Astrocyte of the hippocampus (primary cell): ENCODE results near the gene IL36G.

Source experiments
- DNase-seq: peaks from one replicate; pipeline ENCODE4 v3.0.0; 2011; ENCODE audit warnings: low read depth, low spot score

IL36G gene

DNA sequence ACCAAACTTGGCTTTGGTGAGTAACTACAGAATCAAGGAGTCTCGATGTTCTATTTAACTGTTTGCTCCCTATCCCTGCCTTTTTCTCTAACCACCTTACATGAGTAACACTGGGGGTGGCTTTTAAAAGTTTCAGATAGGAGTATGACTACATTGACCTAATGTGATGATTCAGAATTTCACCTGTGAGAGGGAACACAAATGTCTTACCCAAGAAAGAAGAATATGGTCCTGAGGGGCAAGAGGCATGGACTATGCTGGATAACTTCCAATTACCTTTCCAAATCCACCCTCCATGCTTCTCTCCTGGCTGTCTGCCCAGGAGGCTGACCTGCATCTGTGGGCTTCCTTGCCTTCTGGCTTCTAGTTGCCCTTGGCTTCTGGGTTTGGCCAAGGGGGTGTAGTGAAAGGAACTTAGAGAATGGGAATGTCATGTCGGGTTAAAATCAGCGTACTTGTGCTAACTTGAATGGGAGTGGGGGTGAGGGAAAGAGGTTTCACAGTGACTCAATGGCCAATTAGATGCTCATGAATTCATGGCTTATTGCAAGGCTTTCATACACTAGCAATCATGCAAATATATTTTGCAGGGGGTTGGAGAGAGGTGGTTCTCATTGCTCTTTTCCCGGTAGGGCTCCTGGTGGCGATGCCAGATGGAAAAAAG is 5.3 kb upstream of the IL36G start:
- DNase-seq, result no peak

GRCh38 chr2:112973156-112973555 is 4.7 kb upstream of the IL36G start:
- no peak for DNase-seq

DNA sequence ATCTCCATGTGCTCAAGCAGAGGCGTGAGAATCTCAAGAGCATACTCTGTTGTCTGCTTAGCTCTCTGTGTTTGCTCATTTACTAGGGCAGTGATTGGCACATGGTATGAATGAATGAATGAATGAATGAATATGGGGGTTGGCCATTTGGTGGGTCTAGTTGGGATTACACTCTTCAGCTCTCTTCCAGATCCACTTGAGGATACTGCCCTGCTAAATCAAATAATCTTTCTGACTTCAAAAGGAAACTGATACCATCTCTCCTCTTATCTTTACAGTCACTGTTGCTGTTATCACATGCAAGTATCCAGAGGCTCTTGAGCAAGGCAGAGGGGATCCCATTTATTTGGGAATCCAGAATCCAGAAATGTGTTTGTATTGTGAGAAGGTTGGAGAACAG is 1.9 kb downstream of the IL36G start:
- no peak for DNase-seq

GRCh38 chr2:112980537-112980936 is 2.7 kb downstream of the IL36G start:
- no peak for DNase-seq

- DNase-seq, result no peak
These were observed 7.3 kb downstream of the IL36G start for GRCh38 chr2:112985090-112985489.

GRCh38 chr2:112989611-112990010 is 11.8 kb downstream of the IL36G start:
- no peak for DNase-seq

DNA sequence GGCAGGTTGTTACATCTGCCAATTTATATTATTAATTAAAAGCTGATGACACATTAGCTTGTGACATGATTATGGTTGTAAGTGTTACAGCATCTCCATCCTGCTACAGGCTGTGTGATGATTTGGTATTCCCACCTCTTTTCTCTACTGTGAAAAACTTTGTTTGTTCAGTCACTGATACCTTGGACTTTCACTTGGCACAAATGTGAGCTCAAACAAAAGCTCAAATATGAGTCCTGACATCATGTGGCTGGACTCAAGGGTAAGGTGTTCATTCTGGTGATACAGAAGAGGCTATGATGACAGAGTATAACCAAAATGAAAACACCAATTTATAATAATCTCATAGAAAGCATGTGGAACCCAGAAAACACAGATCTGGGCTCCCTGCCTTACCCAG is 16.0 kb downstream of the IL36G start:
- no peak for DNase-seq

GRCh38 chr2:112994648-112995047 is 16.8 kb downstream of the IL36G start:
- no peak for DNase-seq

DNA sequence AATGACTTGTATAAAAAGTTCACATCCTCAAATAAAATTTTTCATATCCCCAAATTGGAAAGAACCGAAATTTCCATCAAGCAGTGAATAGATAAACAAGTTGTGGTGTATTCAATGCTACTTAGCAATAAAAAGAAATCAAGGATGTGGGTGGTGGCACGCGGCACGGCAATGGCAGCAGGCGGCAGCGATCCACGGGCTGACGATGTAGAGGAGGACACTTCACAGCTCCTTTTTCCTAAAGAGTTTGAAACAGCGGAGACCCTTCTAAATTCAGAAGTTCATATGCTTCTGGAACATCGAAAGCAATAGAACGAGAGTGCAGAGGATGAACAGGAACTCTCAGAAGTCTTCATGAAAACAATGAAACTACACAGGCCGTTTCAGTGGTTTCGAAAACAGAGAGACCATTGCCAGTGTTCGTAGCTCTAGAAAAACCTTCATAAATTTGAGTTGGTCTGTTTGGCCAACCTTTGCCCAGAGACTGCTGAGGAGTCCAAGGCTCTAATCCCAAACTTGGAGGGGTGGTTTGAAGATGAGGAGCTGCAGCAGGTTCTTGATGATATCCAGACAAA is 17.6 kb downstream of the IL36G start:
- DNase-seq, result no peak

GRCh38 chr2:112996635-112997034 is 18.8 kb downstream of the IL36G start:
- DNase-seq, result no peak

GRCh38 chr2:112997151-112997550 is 19.3 kb downstream of the IL36G start:
- DNase-seq, result no peak

DNA sequence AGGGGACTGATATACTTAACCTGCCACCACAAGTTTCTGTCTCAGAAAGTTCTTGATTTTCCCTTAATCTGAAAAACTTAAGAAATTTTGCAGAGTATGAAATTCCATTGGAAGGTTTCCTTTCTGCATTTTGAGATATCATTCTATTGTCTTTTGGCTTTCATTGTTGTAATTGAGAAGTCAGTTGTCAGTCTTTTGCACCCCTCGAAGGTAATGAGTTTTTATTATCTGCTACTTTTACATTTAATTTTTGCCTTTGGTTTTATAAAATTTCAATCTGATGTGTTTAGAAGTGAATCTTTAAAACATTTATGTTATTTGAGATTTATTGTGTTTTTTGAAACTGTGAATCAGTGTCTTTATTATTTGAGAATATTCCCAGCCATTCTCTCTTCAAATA is 22.6 kb downstream of the IL36G start:
- DNase-seq, result no peak

GRCh38 chr2:113002677-113003076 is 24.9 kb downstream of the IL36G start:
- DNase-seq, result no peak

GRCh38 chr2:113005030-113005509 is 27.3 kb downstream of the IL36G start, which contains the start of gene IL36A:
IL36A (plus strand) TSS chr2:113005459; CDS start chr2:113005872, 413 bp downstream.
- DNase-seq, result no peak

GRCh38 chr2:113007250-113007649 is 29.4 kb downstream of the IL36G start:
- DNase-seq, result no peak

DNA sequence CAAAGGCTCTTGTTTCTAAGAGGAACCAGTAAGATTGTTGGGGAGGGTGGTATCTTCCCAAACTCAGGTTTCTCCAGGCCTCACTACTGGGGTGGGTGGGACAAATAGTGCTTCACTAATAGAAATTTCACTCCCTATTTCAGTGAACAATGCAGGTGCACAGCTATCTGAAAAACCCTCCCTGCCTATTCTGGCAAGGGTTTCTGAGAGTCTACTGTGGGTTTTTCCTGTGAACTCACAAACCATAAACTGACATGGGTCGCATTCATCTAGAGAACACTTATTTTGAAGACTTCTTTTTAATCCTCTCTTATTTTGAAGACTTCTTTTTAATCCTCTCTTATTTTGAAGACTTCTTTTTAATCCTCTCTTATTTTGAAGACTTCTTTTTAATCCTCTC is 31.8 kb downstream of the IL36G start:
- no peak for DNase-seq

GRCh38 chr2:113010088-113010487 is 32.3 kb downstream of the IL36G start:
- DNase-seq, result no peak

- no peak for DNase-seq
These were observed 33.3 kb downstream of the IL36G start for GRCh38 chr2:113011108-113011507.

DNA sequence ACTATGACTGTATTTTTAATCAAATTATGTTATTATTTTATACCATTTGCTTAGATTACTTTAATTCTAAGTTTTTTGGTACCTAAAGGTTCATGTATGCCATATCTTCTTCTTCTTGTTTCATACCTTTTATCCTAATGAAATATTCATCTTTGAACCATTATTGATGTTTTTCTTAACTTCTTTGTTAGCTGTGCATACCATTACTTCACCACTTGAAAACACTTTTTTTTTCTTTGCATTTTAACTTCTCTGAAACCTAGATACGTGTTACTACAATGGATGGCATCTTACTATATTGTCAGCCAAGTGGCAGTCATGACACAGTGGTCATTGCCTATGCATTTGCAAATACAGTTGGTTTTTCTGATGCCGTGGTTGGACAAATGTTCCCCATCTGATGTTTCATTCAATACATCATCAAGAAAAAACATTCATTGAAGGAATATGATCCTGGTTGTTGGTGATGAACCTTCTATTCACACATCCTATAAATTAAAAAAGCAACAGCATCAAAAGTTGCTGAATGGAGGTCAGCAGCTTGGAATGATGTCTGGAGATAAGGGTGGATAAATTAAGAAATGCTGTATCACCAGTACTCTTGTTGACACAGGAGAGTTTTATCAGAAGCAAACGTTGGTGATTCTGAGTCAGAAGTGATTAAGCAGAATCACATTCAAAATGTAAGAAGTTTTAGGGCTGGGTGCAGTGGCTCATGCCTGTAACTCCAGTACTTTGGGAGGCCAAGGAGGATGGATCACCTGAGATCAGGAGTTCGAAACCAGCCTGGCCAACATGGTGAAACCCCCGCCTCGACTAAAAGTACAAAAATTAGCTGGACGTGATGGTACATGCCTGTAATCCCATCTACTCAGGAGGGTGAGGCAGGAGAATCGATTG is 34.9 kb downstream of the IL36G start:
- peak; percentile 5 for DNase-seq

GRCh38 chr2:113013336-113013661 is 35.5 kb downstream of the IL36G start:
- DNase-seq, result no peak

- no peak for DNase-seq
These were observed 36.3 kb downstream of the IL36G start for GRCh38 chr2:113014067-113014466.

- no peak for DNase-seq
These were observed 37.2 kb downstream of the IL36G start for GRCh38 chr2:113015042-113015441.

DNA sequence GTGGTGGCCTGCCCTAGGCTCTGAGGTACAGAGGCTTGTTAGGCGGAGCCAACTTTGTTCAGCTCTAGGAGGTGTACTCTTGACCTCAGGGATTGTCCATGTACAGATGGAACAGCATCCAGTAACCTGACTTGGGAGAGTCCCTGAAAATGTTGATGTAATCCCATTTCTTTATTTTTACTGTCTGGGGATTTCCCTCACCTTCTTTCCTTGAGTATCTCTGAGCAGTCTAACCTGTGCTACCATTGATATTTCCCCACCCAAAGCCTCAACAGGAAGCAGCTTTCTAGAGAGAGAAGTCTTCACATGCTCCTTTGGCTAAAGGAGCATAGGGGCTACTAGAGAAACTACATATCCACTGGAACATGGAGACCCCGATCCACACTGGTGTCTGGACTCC is 37.8 kb downstream of the IL36G start:
- DNase-seq, result no peak
